Umbilical cord (tissue), 2 donors: ENCODE measurements around the gene CRP. TPM values are rescaled to one million over a fixed set of nuclear protein-coding genes. Genes with fewer than 3 reads are reported as not detected.
A peak's percentile ranks its signal among the peaks of the same experiment; 100 is the strongest.
"Not testable (repeated sequence)": the region's sequence is repeated elsewhere in the genome, so short reads cannot be mapped to it uniquely, and the experiment has no call there.

Experiments
- DNase-seq: peaks from one replicate; pipeline ENCODE4 v3.0.0-alpha.2; 2015; ENCODE audit warnings: low spot score
- total RNA-seq: library from RNA; depleted of rRNA; stranded (reverse); fragments of >200 nt; gene quantifications from one replicate; pipeline ENCODE4 v1.2.3, GENCODE V29; 2014; ENCODE audit warnings: low replicate concordance; ENCODE audit not compliant: insufficient read depth

Gene CRP
- total RNA-seq, 1 donor from 2014 or later, result 0.48 TPM

- no peak for DNase-seq
Observed at GRCh38 chr1:159700312-159700711, 14.1 kb downstream of the CRP start.

- no peak for DNase-seq
Observed at GRCh38 chr1:159699653-159700052, 14.7 kb downstream of the CRP start.

GRCh38 chr1:159699246-159699645 is 15.1 kb downstream of the CRP start:
- no peak for DNase-seq

GRCh38 chr1:159687511-159687910 is 26.9 kb downstream of the CRP start:
- peak; percentile 92 for DNase-seq

- DNase-seq, result peak; percentile 61
Observed at GRCh38 chr1:159686599-159687299, 27.6 kb downstream of the CRP start.

- DNase-seq, result no peak
Observed at GRCh38 chr1:159678939-159679338, 35.5 kb downstream of the CRP start.

GRCh38 chr1:159675046-159675445 is 39.3 kb downstream of the CRP start:
- DNase-seq, result no peak

- DNase-seq, result not testable (repeated sequence)
Observed at GRCh38 chr1:159672390-159672789, 42.0 kb downstream of the CRP start.

- DNase-seq, result no peak
Observed at GRCh38 chr1:159669338-159669737, 45.1 kb downstream of the CRP start.

- DNase-seq, result no peak
Observed at GRCh38 chr1:159668739-159669138, 45.6 kb downstream of the CRP start.

- no peak for DNase-seq
Observed at GRCh38 chr1:159664247-159664646, 50.1 kb downstream of the CRP start.

- no peak for DNase-seq
Observed at GRCh38 chr1:159663552-159663951, 50.8 kb downstream of the CRP start.

Other genes starting within 250 kb of the CRP start
- gene OR10J5, start 178.6 kb downstream of the CRP start, total RNA-seq, result not detected
- gene APCS, start 126.8 kb downstream of the CRP start, total RNA-seq, result 3.9 TPM
- 20.2 TPM for gene DUSP23, start 66.4 kb upstream of the CRP start, total RNA-seq
- 14.7 TPM for gene FCRL6, start 87.8 kb upstream of the CRP start, total RNA-seq
- gene SLAMF8, start 112.3 kb upstream of the CRP start, total RNA-seq, result 4.3 TPM
- gene VSIG8, start 148.1 kb upstream of the CRP start, total RNA-seq, result not detected
- gene CFAP45, start 185.6 kb upstream of the CRP start, total RNA-seq, result 13.2 TPM
- gene TAGLN2, start 210.9 kb upstream of the CRP start, total RNA-seq, result 60.7 TPM
- 3.4 TPM for gene IGSF9, start 231.0 kb upstream of the CRP start, total RNA-seq
- gene SLAMF9, start 239.6 kb upstream of the CRP start, total RNA-seq, result 1.9 TPM